ENCODE data around the gene CCDC127.
A peak's percentile ranks its signal among the peaks of the same experiment; 100 is the strongest.
"Not testable (repeated sequence)": the region's sequence is repeated elsewhere in the genome, so short reads cannot be mapped to it uniquely, and the experiment has no call there.

Gene CCDC127

DNA sequence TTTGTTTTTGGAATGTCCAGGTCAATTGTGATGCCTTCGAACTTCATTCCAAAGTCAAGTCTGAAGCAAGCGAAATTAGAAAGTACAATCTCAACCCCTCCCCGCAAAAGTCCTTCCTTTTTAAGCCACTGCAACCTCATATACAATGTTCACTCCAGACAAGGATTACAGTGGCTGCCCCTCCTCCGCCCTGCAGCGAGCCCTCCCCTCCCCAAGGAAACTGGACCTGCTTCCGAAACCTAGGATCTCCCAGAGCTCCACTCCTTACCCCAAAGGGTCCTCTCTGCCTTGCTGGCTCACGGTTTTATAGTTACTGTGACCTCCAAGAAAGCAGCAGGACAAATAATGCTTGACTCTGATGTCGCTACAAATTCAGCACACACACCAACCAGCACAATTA is 16.3 kb downstream of the CCDC127 start:
- DNase-seq, result no peak

GRCh38 chr5:200985-201384 is 17.0 kb downstream of the CCDC127 start:
- DNase-seq, result no peak

DNA sequence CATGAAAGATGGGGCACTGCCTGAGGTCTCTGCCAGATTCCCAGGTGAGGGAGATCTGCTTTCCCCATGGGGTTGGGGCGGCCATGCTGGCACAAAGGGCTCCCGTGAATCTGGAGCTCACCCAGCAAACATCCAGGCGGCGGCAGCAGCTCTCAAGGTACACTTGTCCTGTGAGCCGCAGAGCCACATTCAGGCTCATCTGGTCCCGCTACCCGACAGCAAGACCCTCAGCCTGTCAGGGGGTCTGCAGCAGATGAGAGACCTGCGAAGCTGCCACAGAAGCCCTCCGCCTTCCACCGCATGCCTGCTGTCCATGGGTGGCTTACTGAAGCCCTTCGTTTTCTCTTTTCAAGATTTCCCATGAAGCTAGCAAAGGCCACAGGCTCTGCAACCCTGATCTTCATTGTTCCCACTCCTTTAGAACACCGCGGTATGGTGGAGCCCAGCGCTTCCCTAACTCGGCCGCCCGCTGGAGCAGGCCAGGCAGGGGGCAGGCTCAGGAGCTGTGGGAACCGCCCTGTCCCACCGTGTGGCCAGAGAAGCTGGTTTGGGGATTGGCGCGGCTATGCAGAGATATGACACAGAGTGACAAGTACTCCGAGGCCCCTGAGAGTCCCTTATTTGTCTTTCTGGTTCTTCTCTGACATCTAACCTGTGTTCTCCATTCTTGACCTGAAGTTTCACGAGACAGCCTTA is 17.9 kb downstream of the CCDC127 start:
- DNase-seq, result no peak

GRCh38 chr5:199197-199949 is 18.6 kb downstream of the CCDC127 start:
- DNase-seq, result no peak

DNA sequence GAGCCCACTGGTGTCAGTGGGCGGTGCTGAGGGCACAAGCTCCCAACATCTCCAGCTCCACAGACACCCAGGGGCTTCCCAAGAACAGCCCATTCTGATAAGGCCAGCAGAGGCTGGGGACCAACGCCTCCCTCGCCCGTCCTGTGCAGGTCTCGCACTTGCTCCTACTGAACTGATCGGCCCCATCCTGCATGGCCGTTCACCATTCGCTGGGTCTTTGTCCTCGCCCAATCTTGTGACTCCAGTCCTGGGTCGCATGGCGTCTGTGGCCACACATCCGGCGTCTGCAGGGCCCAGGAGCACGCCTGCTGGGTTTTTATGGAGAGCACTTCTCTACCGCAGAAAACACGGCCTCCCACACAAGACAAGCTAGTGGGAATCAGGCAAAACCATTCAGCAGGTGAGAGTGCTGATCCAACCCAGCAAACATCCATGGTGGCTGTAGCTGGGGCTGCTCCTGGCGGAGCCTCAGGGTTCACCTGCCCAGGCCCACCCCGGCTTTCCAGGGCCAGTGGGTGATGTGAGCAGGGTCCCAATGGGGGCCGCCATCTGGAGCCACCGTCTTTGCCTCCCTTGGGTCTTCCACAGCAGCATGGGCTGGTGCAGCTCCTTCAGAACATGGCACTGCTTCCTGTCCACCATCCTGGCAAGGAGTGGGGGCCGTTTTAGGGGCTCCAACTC is 19.3 kb downstream of the CCDC127 start:
- DNase-seq, result no peak

- no peak for DNase-seq
Measured at GRCh38 chr5:197892-198489, 20.0 kb downstream of the CCDC127 start.

DNA sequence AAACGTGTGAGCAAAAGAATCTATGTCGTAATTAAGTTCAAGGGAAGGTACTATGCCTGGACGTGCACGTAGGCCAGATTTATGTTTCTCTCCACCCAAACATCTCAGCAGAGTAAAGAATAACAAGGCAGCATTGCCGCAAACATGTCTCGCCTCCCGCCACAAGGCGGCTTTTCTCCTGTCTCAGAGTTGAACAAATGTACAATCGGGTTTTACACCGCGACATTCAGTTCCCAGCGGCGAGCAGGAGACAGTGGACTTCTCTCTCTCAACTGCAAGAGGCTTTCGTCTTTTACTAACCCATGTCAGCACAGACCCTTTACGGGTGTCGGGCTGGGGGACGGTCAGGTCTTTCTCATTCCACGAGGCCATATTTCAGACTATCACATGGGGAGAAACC is 20.9 kb downstream of the CCDC127 start:
- not testable (repeated sequence) for DNase-seq

GRCh38 chr5:196350-196749 is 21.6 kb downstream of the CCDC127 start:
- DNase-seq, result no peak

DNA sequence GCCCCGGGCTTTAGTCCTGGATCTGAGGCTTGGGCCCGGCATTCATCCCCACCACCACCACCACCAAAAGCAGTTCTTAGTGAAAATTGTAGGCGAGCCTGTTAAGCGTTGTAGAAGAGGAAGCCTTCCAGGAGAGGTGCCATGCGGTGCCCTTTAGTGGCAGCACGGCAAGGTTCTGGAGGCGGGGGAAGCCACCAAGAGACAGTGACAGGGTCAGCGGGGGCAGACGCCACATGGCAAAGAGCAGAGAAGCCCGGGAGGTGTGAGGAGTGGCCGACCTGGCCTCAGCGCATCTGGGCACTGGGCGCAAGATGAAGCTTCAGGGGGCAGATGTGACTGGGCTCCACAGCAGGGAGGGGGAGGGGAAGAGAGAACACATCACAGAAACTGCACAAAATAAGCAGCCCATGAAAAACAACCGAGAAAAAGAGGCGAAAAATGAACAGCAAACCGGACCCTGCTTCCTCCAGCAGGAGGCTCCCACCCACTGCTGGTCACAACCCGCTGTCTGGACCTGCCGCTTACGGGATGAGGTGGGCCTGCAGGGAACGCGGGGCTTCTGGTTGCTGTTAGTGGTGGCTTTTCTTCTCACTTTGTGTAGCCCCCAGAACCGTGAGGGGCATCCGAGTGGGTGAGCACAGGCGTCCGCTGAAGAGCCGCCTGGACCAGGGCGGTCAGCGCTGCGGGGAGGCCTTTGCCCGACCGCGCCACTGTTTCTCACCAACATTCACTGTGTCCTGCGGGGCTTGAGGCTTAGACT is 22.4 kb downstream of the CCDC127 start:
- DNase-seq, result no peak

DNA sequence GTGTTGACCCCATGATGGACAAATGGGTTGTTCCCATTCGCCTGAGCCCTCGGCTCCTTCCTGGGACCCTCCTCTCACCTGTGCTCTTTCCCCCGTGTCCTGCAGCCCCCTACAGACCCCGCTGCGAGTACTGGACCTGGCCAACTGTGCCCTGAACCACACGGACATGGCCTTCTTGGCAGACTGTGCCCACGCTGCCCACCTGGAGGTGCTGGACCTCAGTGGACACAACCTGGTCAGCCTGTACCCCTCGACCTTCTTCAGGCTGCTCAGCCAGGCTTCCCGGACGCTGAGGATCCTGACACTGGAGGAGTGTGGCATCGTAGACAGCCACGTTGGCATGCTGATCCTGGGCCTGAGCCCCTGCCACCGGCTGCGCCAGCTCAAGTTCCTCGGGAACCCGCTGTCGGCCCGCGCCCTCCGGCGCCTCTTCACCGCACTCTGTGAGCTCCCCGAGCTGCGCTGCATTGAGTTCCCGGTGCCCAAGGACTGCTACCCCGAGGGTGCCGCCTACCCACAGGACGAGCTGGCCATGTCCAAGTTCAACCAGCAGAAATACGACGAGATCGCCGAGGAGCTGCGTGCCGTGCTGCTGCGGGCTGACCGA is 23.2 kb downstream of the CCDC127 start:
- no peak for DNase-seq

DNA sequence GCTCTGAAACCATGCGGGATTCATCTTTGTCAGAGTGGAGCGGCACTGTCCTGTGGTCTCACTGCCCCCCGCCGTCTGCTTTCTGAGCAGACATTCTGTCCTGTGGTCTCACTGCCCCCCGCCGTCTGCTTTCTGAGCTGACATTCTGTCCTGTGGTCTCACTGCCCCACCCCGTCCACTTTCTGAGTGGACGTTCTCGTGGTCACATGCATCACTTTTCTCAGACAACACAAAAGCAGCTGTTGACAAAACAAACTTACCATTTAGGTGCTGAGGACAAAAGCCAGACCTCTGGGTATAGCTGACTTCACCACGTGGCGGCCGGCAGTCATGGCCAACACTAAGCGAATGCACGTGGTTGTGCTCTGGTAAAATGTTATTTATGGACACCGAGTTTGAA is 23.9 kb downstream of the CCDC127 start:
- DNase-seq, result no peak

DNA sequence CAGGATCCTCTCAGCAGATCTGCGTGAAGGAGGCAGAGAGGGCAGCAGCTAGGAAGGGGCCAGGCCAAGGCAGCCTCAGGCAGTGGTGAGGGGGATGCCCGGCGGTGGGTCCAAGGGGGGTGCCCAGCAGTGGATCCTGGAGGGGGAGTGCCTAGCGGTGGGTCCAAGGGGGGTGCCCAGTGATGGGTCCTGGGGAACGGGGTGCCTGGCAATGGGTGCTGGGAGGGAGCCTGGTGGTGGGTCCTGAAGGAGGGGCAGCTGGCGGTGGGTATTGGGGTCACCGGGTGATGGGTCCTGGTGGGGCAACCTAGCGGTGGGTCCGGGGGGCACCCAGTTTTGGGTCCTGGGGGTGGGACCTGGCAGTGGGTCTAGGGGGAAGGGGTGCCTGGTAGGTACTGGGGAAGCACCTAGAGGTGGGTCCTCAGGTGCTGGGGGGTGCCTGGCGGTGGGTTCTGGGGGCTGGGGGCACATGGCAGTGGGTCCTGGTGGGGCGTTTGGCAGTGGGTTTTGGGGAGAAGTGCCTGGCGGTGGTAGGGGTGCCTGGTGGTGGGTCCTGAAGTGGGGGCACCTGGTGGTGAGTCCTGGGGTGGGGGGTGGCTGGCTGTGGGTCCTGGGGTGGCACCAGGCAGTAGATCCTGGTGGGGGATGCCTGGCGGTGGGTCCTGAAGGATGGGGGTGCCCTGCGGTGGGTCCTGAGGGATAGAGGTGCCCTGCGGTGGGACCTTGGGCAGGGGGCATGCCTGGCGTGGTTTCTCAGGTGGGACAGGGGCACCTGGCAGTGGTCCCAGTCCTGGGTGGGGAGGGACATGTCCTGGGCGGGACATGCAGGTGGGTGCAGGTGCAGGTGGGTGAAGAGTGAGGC is 24.8 kb downstream of the CCDC127 start:
- DNase-seq, result no peak

DNA sequence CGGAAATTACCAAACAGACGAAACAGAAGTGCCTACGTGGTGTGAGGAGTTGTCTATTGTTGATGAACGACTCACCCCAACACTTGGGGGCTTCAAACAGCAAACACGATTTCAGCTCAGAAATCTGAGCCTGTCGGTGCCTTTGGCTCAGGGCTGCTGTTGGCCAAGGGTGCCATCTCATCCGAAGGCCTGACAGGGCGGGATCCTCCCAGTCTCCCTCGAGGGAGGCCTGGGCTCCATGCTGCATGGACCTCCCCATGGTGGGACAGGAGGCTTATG is 25.3 kb downstream of the CCDC127 start:
- no peak for DNase-seq

GRCh38 chr5:191949-192690 is 25.8 kb downstream of the CCDC127 start:
- DNase-seq, result no peak

DNA sequence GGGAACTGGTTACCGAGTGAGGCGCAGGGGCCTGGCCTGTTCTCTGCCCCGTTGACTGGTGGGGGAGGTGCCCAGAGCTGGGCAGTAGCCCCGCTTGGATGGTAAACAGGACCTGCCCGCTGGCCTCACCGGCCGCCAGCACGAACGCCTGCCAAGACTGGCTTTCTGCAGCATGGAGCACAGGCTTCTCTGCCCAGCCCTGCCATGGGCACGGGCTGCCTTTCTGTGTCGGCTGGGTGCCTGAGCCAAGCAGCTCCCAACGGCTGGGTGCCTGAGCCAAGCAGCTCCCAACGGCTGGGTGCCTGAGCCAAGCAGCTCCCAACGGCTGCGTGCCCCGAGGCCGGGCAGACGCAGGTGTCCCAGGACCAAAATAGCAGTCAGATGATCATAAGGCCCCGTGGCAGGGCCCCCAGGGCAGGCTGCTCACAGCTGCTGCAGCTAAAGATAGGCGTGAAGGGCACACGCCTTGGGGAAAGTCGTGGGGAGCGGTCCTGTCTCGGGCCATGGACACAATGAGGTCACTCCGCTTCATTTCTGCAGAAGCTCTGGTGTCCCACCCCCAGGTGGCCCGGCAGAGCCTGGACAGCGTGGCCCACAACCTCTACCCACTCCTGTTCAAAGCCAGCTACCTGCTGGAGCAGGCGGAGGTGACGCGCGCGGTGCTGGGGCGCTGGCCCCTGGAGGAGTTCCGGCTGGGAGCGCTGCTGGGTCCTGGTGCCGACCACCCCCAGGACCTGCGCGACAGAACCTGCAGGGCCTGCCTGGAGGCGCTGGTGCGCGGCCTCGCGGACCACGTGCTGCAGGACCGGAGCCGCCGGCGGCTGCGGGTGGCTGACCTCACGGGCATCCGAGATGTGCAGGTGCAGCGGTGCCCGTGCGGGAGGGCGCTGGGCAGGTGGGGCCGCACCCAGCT is 26.7 kb downstream of the CCDC127 start, which contains the start of gene LRRC14B:
Gene LRRC14B (plus strand): TSS at position 460 of the 913 bp plus-strand sequence. CDS start 44 bp downstream, at position 504.
- peak; percentile 60 for DNase-seq

GRCh38 chr5:190366-191035 is 27.5 kb downstream of the CCDC127 start:
- peak; percentile 16 for DNase-seq

DNA sequence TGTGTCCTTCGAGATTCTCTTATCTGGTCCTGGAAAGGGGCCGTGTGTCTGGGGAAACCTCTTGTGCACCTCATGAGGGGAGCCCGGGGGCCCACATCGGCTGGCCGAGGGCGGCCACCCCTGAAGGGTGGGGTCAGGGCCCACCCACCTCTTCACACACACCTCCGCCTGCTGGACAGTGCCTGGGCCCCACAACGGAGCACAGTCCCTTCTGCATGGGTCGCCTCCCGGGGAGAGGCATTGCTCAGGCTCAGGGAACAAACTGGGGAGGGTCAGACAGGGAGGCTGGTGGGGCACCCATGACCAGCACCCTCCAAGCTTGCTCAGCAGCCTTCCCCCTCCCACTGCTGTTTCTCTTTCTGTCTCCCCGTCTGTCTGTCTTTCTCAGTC is 28.0 kb downstream of the CCDC127 start:
- DNase-seq, result no peak

DNA sequence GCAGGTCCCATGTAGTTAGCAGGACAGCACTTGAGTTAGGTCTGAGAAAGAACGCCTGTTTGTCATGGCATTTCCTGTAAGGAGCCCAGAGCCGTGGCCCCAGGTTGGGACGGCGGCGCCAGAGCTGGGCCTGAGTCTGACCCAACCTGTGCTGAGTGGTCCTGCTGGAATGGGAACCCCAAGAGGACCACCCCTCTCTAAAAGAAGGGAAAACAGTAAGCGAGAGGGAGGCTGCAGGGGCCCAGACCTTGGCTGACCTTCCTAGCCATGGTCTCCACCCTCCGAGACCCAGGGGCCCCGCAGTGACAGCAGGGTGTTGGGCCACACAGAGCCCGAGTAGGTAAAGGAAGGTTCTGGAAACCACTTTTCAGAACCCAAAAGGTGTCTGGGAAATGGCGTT is 28.5 kb downstream of the CCDC127 start:
- DNase-seq, result no peak
